Measurements from ENCODE around the gene MRPL41. TPM values are rescaled to one million over a fixed set of nuclear protein-coding genes. Genes with fewer than 3 reads are reported as not detected.
"Not testable (repeated sequence)": the region's sequence is repeated elsewhere in the genome, so short reads cannot be mapped to it uniquely, and the experiment has no call there.

The MRPL41 gene
- 10 to 100 TPM in 11 of 12 donors, not detected in 1; 15.2 to 30.8 (median 18.1) TPM for polyA plus RNA-seq (ENCODE audit: insufficient read length in 12 of 12)
- long read RNA-seq, donor 1, transcript MRPL41-201 (2 exons, 1,262 nt) = major isoform, 62 of 62 reads
- long read RNA-seq, donor 1, partial matches to known transcripts = 0 of 62 reads
- long read RNA-seq, donor 1, other reads (novel, unspliced or antisense) = 0 of 62 reads
- long read RNA-seq, donor 2, transcript MRPL41-201 (2 exons, 1,262 nt) = major isoform, 77 of 77 reads
- long read RNA-seq, donor 2, partial matches to known transcripts = 0 of 77 reads
- long read RNA-seq, donor 2, other reads (novel, unspliced or antisense) = 0 of 77 reads
- long read RNA-seq, donor 3, transcript MRPL41-201 (2 exons, 1,262 nt) = major isoform, 34 of 34 reads
- long read RNA-seq, donor 3, partial matches to known transcripts = 0 of 34 reads
- long read RNA-seq, donor 3, other reads (novel, unspliced or antisense) = 0 of 34 reads
- long read RNA-seq, donor 4, transcript MRPL41-201 (2 exons, 1,262 nt) = major isoform, 25 of 30 reads
- long read RNA-seq, donor 4, partial matches to known transcripts = 5 of 30 reads
- long read RNA-seq, donor 4, other reads (novel, unspliced or antisense) = 0 of 30 reads
- long read RNA-seq, donor 5 = 0 reads
- long read RNA-seq, donor 6, transcript MRPL41-201 (2 exons, 1,262 nt) = major isoform, 43 of 51 reads
- long read RNA-seq, donor 6, partial matches to known transcripts = 8 of 51 reads
- long read RNA-seq, donor 6, other reads (novel, unspliced or antisense) = 0 of 51 reads
- long read RNA-seq, donor 7, transcript MRPL41-201 (2 exons, 1,262 nt) = major isoform, 48 of 48 reads
- long read RNA-seq, donor 7, partial matches to known transcripts = 0 of 48 reads
- long read RNA-seq, donor 7, other reads (novel, unspliced or antisense) = 0 of 48 reads
- long read RNA-seq, donor 8, transcript MRPL41-201 (2 exons, 1,262 nt) = major isoform, 91 of 99 reads
- long read RNA-seq, donor 8, partial matches to known transcripts = 8 of 99 reads
- long read RNA-seq, donor 8, other reads (novel, unspliced or antisense) = 0 of 99 reads
- long read RNA-seq, donor 9, transcript MRPL41-201 (2 exons, 1,262 nt) = major isoform, 51 of 62 reads
- long read RNA-seq, donor 9, partial matches to known transcripts = 11 of 62 reads
- long read RNA-seq, donor 9, other reads (novel, unspliced or antisense) = 0 of 62 reads
- long read RNA-seq, donor 10, transcript MRPL41-201 (2 exons, 1,262 nt) = major isoform, 69 of 69 reads
- long read RNA-seq, donor 10, partial matches to known transcripts = 0 of 69 reads
- long read RNA-seq, donor 10, other reads (novel, unspliced or antisense) = 0 of 69 reads
- long read RNA-seq, donor 11, transcript MRPL41-201 (2 exons, 1,262 nt) = major isoform, 80 of 80 reads
- long read RNA-seq, donor 11, partial matches to known transcripts = 0 of 80 reads
- long read RNA-seq, donor 11, other reads (novel, unspliced or antisense) = 0 of 80 reads

- DNase-seq = peak; percentile 80
Measured at GRCh38 chr9:137551264-137552021, at the start of gene MRPL41. Gene MRPL41, plus strand, starts transcription at chr9:137551879. Its CDS starts 203 bp downstream, at chr9:137552082.

- DNase-seq = no peak
Measured at GRCh38 chr9:137502008-137502911, 49.4 kb upstream of the MRPL41 start.

GRCh38 chr9:137504432-137504777, 47.3 kb upstream of the MRPL41 start:
- no peak for DNase-seq

- DNase-seq = no peak
Measured at GRCh38 chr9:137505421-137506140, 46.1 kb upstream of the MRPL41 start.

GRCh38 chr9:137506274-137506673, 45.4 kb upstream of the MRPL41 start:
- no peak for DNase-seq

- DNase-seq = no peak
Measured at GRCh38 chr9:137506702-137507171, 44.9 kb upstream of the MRPL41 start.

- no peak for DNase-seq
Measured at GRCh38 chr9:137509198-137509597, 42.5 kb upstream of the MRPL41 start.

- DNase-seq = not testable (repeated sequence)
Measured at GRCh38 chr9:137511126-137511525, 40.6 kb upstream of the MRPL41 start.

- no peak for DNase-seq
Measured at GRCh38 chr9:137511758-137512463, 39.8 kb upstream of the MRPL41 start.

GRCh38 chr9:137513136-137513535, 38.5 kb upstream of the MRPL41 start:
- not testable (repeated sequence) for DNase-seq

- DNase-seq = not testable (repeated sequence)
Measured at GRCh38 chr9:137513801-137514570, 37.7 kb upstream of the MRPL41 start.

- DNase-seq = no peak
Measured at GRCh38 chr9:137514691-137515337, 36.9 kb upstream of the MRPL41 start.

GRCh38 chr9:137515338-137515724, 36.3 kb upstream of the MRPL41 start:
- no peak for DNase-seq

GRCh38 chr9:137516144-137516917, 35.3 kb upstream of the MRPL41 start:
- DNase-seq = no peak

- not testable (repeated sequence) for DNase-seq
Measured at GRCh38 chr9:137518661-137519459, 32.8 kb upstream of the MRPL41 start.

Measured in muscle of arm (tissue), 14 donors.